ENCODE results near the gene FRS3. TPM values are rescaled to one million over a fixed set of nuclear protein-coding genes. Genes with fewer than 3 reads are reported as not detected.
"Not testable (repeated sequence)": the region's sequence is repeated elsewhere in the genome, so short reads cannot be mapped to it uniquely, and the experiment has no call there.

Gene FRS3
- total RNA-seq, 6 experiments from 2014 or later: 0.68 to 3.0 (median 1.9) TPM

- no peaks in the 10 kb centered on the region for H3K36me3 ChIP-seq
- TF ChIP-seq POLR2A (IDR thresholded peaks at IDR 0.05): no peak
- no peak for TF ChIP-seq CTCF (IDR thresholded peaks at IDR 0.05)
- H3K27ac ChIP-seq: no peak overlapping the region
- intact Hi-C loops (cut with DNase I): no loop called here
- ATAC-seq (no peak), DNase-seq (no peak)
- no peaks in the 10 kb centered on the region for H3K4me1 ChIP-seq
- H3K4me3 ChIP-seq: no peak overlapping the region
- no peaks in the 10 kb centered on the region for H3K9me3 ChIP-seq
- no peaks in the 10 kb centered on the region for H3K27me3 ChIP-seq
- WGBS (ENCODE audit: insufficient coverage, low coverage, low lambda C conversion rate, missing lambda C conversion rate): no CpG with 5 or more reads among the region's 1 CpG
Observed at GRCh38 chr6:41815587-41815986, 35.9 kb upstream of the FRS3 start.

- no peak overlapping the region for H3K27ac ChIP-seq
- ATAC-seq: no peak
- no peaks in the 10 kb centered on the region for H3K36me3 ChIP-seq
- DNase-seq: no peak
- TF ChIP-seq CTCF (IDR thresholded peaks at IDR 0.05): no peak
- TF ChIP-seq POLR2A (IDR thresholded peaks at IDR 0.05): no peak
- H3K4me3 ChIP-seq: no peak overlapping the region
- no peaks in the 10 kb centered on the region for H3K27me3 ChIP-seq
- H3K9me3 ChIP-seq: no peaks in the 10 kb centered on the region
- WGBS (ENCODE audit: insufficient coverage, low coverage, low lambda C conversion rate, missing lambda C conversion rate): 75% methylated on average over 4 of the region's 4 CpGs
- intact Hi-C loops (cut with DNase I): no loop called here
- no peaks in the 10 kb centered on the region for H3K4me1 ChIP-seq
Observed at GRCh38 chr6:41814629-41815028, 34.9 kb upstream of the FRS3 start.

GRCh38 chr6:41813956-41814355, 34.3 kb upstream of the FRS3 start:
- H3K9me3 ChIP-seq: no peaks in the 10 kb centered on the region
- H3K27me3 ChIP-seq: no peaks in the 10 kb centered on the region
- 80% methylated on average over 2 of the region's 2 CpGs for WGBS (ENCODE audit: insufficient coverage, low coverage, low lambda C conversion rate, missing lambda C conversion rate)
- no peak overlapping the region for H3K4me3 ChIP-seq
- TF ChIP-seq POLR2A (IDR thresholded peaks at IDR 0.05): no peak
- no peak for TF ChIP-seq CTCF (IDR thresholded peaks at IDR 0.05)
- no peaks in the 10 kb centered on the region for H3K36me3 ChIP-seq
- H3K4me1 ChIP-seq: no peaks in the 10 kb centered on the region
- intact Hi-C loops (cut with DNase I): no loop called here
- no peak for DNase-seq
- H3K27ac ChIP-seq: no peak overlapping the region
- no peak for ATAC-seq

GRCh38 chr6:41813469-41813868, 33.8 kb upstream of the FRS3 start:
- Histone ChIP-seq H3K4me3 (no peak overlapping the region), H3K36me3 (no peaks in the 10 kb centered on the region), H3K4me1 (no peaks in the 10 kb centered on the region), H3K27ac (no peak overlapping the region), H3K27me3 (no peaks in the 10 kb centered on the region), H3K9me3 (no peaks in the 10 kb centered on the region)
- WGBS (ENCODE audit: insufficient coverage, low coverage, low lambda C conversion rate, missing lambda C conversion rate): 76% methylated on average over 2 of the region's 2 CpGs
- no peak for ATAC-seq
- TF ChIP-seq CTCF (IDR thresholded peaks at IDR 0.05) (no peak), POLR2A (IDR thresholded peaks at IDR 0.05) (no peak)
- intact Hi-C loops (cut with DNase I): no loop called here
- no peak for DNase-seq

- H3K4me3 ChIP-seq; H3K4me1 ChIP-seq; H3K27ac ChIP-seq; intact Hi-C loops (cut with DNase I); H3K9me3 ChIP-seq; DNase-seq; H3K27me3 ChIP-seq; ATAC-seq; H3K36me3 ChIP-seq: not testable (repeated sequence)
- WGBS (ENCODE audit: insufficient coverage, low coverage, low lambda C conversion rate, missing lambda C conversion rate): 85% methylated on average over 13 of the region's 13 CpGs
Observed at GRCh38 chr6:41811946-41812345, 32.2 kb upstream of the FRS3 start.
